K562 (cell line): ENCODE measurements around the gene LPA.

Source experiments
- HDAC2 ChIP-seq: fragments of 450-650 bp; IDR thresholded peaks from 2 replicates; pipeline ENCODE4 v1.6.1; 2016; ENCODE audit warnings: mild to moderate bottlenecking
- NCOA6 ChIP-seq: fragments of 450-650 bp; IDR thresholded peaks from 2 replicates; pipeline ENCODE4 v1.6.1; 2017; ENCODE audit warnings: mild to moderate bottlenecking
- POLR2A ChIP-seq: fragments of 450-650 bp; conservative IDR thresholded peaks from 2 replicates; pipeline ENCODE4 v1.6.1; 2016
- POLR2AphosphoS5 ChIP-seq: IDR thresholded peaks from 2 replicates; pipeline ENCODE4 v1.6.1; 2011; ENCODE audit warnings: mild to moderate bottlenecking, low read depth, low read length, moderate library complexity; ENCODE audit not compliant: control insufficient read depth, insufficient read depth
- THAP12 ChIP-seq: fragments of 250-450 bp; sonication (Bioruptor Pico); IDR thresholded peaks from 2 replicates; pipeline ENCODE4 v1.9.0; 2021; ENCODE audit warnings: mild to moderate bottlenecking, inconsistent platforms
- ZNF644 ChIP-seq: fragments of 200-800 bp; sonication (Bioruptor generic); IDR thresholded peaks from 2 replicates; pipeline ENCODE4 v1.6.1; 2016; ENCODE audit warnings: low read depth, missing genetic modification characterization, missing compliant biosample characterization
- ZNF778 ChIP-seq: fragments of 450-650 bp; formaldehyde crosslinking; IDR thresholded peaks from 2 replicates; pipeline ENCODE4 v1.4.0; 2020; ENCODE audit warnings: mild to moderate bottlenecking, moderate library complexity
- TF ChIP-seq, protein P1 (sequence below), 3 experiments: IDR thresholded peaks in 2 of 3; conservative IDR thresholded peaks in 1 of 3; 2 replicates each; pipeline ENCODE4 v1.5.1; 2011 to 2012; ENCODE audit warnings: low read length in 3 of 3, mild to moderate bottlenecking in 3 of 3, control low read depth in 2 of 3, improper control_type of control experiment in 1 of 3, inconsistent platforms in 1 of 3, low read depth in 1 of 3, mixed read lengths in 1 of 3, moderate library complexity in 1 of 3; ENCODE audit not compliant: insufficient read depth in 2 of 3

DNA sequence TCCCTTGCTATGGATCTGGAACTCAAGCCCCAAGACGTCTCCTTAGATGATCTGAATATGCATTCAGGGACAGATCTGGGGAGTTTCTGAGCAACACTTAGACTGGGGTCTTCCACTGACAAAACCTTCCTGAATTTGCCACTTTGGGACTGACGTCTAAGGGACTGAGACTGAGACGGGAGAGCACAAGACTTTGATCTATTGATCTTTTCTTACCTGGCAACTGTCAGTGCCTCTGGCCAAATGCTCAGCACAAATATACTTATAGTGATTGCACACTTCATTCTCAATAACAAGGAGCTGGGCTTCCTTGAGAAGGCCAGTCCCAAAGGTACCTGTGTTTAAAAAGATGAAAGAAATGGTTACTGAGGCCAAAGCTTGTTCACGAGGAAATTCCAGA lies 131.8 kb downstream of the LPA start:
- TF ChIP-seq, protein P1, sequence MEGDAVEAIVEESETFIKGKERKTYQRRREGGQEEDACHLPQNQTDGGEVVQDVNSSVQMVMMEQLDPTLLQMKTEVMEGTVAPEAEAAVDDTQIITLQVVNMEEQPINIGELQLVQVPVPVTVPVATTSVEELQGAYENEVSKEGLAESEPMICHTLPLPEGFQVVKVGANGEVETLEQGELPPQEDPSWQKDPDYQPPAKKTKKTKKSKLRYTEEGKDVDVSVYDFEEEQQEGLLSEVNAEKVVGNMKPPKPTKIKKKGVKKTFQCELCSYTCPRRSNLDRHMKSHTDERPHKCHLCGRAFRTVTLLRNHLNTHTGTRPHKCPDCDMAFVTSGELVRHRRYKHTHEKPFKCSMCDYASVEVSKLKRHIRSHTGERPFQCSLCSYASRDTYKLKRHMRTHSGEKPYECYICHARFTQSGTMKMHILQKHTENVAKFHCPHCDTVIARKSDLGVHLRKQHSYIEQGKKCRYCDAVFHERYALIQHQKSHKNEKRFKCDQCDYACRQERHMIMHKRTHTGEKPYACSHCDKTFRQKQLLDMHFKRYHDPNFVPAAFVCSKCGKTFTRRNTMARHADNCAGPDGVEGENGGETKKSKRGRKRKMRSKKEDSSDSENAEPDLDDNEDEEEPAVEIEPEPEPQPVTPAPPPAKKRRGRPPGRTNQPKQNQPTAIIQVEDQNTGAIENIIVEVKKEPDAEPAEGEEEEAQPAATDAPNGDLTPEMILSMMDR (IDR thresholded peaks at IDR 0.05 in 2 of 3, conservative IDR thresholded peaks at IDR 0.05 in 1 of 3; ENCODE audit: insufficient read depth in 2 of 3, low read depth in 1 of 3, low read length in 3 of 3) = no peak
- TF ChIP-seq POLR2AphosphoS5 = no peak
- no peak for TF ChIP-seq HDAC2
- no peak for TF ChIP-seq NCOA6
- no peak for TF ChIP-seq THAP12 (CRISPR knock-in tag)
- no peak for TF ChIP-seq ZNF644 (tag)
- TF ChIP-seq ZNF778 = no peak
- no peak for TF ChIP-seq POLR2A
